ENCODE results near the gene PTCD2.

The PTCD2 gene

GRCh38 chr5:72369711-72370110, 49.5 kb downstream of the PTCD2 start:
- TF ChIP-seq CTCF (IDR thresholded peaks at IDR 0.05; ENCODE audit: low read depth, low read length), result no peak
- no peak overlapping the region for H3K4me3 ChIP-seq (ENCODE audit: low read depth, low read length)

- H3K4me3 ChIP-seq (ENCODE audit: low read depth, low read length), result no peak overlapping the region
- no peak for TF ChIP-seq CTCF (IDR thresholded peaks at IDR 0.05; ENCODE audit: low read depth, low read length)
Measured at GRCh38 chr5:72372331-72372730, 52.2 kb downstream of the PTCD2 start.

- TF ChIP-seq CTCF (IDR thresholded peaks at IDR 0.05; ENCODE audit: low read depth, low read length), result no peak
- H3K4me3 ChIP-seq (ENCODE audit: low read depth, low read length), result no peak overlapping the region
Measured at GRCh38 chr5:72372923-72373322, 52.8 kb downstream of the PTCD2 start.

- TF ChIP-seq CTCF (IDR thresholded peaks at IDR 0.05; ENCODE audit: low read depth, low read length), result no peak
- no peak overlapping the region for H3K4me3 ChIP-seq (ENCODE audit: low read depth, low read length)
Measured at GRCh38 chr5:72374844-72375243, 54.7 kb downstream of the PTCD2 start.

GRCh38 chr5:72376381-72376780, 56.2 kb downstream of the PTCD2 start:
- TF ChIP-seq CTCF (IDR thresholded peaks at IDR 0.05; ENCODE audit: low read depth, low read length), result no peak
- H3K4me3 ChIP-seq (ENCODE audit: low read depth, low read length), result no peak overlapping the region

- TF ChIP-seq CTCF (IDR thresholded peaks at IDR 0.05; ENCODE audit: low read depth, low read length), result no peak
Measured at GRCh38 chr5:72377910-72378638, 57.9 kb downstream of the PTCD2 start.

GRCh38 chr5:72378639-72379289, 58.6 kb downstream of the PTCD2 start:
- no peak overlapping the region for H3K4me3 ChIP-seq (ENCODE audit: low read depth, low read length)
- no peak for TF ChIP-seq CTCF (IDR thresholded peaks at IDR 0.05; ENCODE audit: low read depth, low read length)

More at GRCh38 chr5:72377910-72378638, 57.9 kb downstream of the PTCD2 start:
- H3K4me3 ChIP-seq (ENCODE audit: low read depth, low read length), result no peak overlapping the region
